Naive thymus-derived CD8-positive, alpha-beta T cell (primary cell): Measurements from ENCODE around the gene CMTR2. TPM values are rescaled to one million over a fixed set of nuclear protein-coding genes. Genes with fewer than 3 reads are reported as not detected.
"Not testable (repeated sequence)": the region's sequence is repeated elsewhere in the genome, so short reads cannot be mapped to it uniquely, and the experiment has no call there.

ENCODE experiments used
- ATAC-seq, 2 donors: fragments of 150-1000 bp; cut with Tn5 transposase in 1 of 2; sonication (Bioruptor Pico), chemical (Tn5 transposase) in 1 of 2; 1 replicate in 1 of 2; 2 replicates in 1 of 2; pipeline ENCODE4 v1.10.0; 2021; ENCODE audit warnings: mild to moderate bottlenecking in 2 of 2, moderate library complexity in 2 of 2
- POLR2A ChIA-PET: fragments of 350-600 bp; sonication (Branson Sonifier 250); formaldehyde crosslinking; loops from one replicate; lab custom pipeline; 2021; ENCODE audit warnings: antibody characterized with exemption; lab: Charles Lee
- DNase-seq, 10 donors: peaks; one replicate each; pipeline versions ENCODE4 v3.0.0 to v3.0.0-alpha.2; 2020 to 2022
- H3K27ac Mint-ChIP-seq, 10 donors: one replicate each; pipeline ENCODE4 v1.8.0; 2020 to 2022; ENCODE audit warnings: mild to moderate bottlenecking in 10 of 10, mixed read lengths in 10 of 10, moderate library complexity in 4 of 10, inconsistent platforms in 1 of 10
- H3K27me3 Mint-ChIP-seq, 5 donors: one replicate each; pipeline ENCODE4 v1.8.0; 2021 to 2022; ENCODE audit warnings: mixed read lengths in 5 of 5
- H3K36me3 Mint-ChIP-seq, 3 donors: one replicate each; pipeline ENCODE4 v1.8.0; 2020 to 2022; ENCODE audit warnings: mixed read lengths in 3 of 3, mild to moderate bottlenecking in 2 of 3, inconsistent platforms in 1 of 3
- H3K4me1 Mint-ChIP-seq, 4 donors: one replicate each; pipeline ENCODE4 v1.8.0; 2021 to 2022; ENCODE audit warnings: mixed read lengths in 4 of 4
- H3K4me3 Mint-ChIP-seq, 10 donors: one replicate each; pipeline ENCODE4 v1.8.0; 2020 to 2022; ENCODE audit warnings: mild to moderate bottlenecking in 10 of 10, mixed read lengths in 10 of 10, moderate library complexity in 6 of 10, inconsistent platforms in 1 of 10
- H3K9me3 Mint-ChIP-seq, 9 donors: one replicate each; pipeline ENCODE4 v1.8.0; 2020 to 2022; ENCODE audit warnings: mixed read lengths in 9 of 9, mild to moderate bottlenecking in 3 of 9, inconsistent platforms in 1 of 9, moderate library complexity in 1 of 9
- polyA plus RNA-seq, 3 donors: library from polyadenylated mRNA; unstranded; fragments of 300-500 nt; fragmentation: Illumina TruSeq; gene quantifications; one replicate each; pipeline ENCODE4 v1.2.3, GENCODE V29; 2021
- total RNA-seq, 8 experiments: library from RNA in 2 of 8; stranded (reverse) in 2 of 8; gene quantifications; one replicate each; pipeline ENCODE4 v1.2.3 and lab custom pipeline; 2021 to 2026

Gene CMTR2, protein sequence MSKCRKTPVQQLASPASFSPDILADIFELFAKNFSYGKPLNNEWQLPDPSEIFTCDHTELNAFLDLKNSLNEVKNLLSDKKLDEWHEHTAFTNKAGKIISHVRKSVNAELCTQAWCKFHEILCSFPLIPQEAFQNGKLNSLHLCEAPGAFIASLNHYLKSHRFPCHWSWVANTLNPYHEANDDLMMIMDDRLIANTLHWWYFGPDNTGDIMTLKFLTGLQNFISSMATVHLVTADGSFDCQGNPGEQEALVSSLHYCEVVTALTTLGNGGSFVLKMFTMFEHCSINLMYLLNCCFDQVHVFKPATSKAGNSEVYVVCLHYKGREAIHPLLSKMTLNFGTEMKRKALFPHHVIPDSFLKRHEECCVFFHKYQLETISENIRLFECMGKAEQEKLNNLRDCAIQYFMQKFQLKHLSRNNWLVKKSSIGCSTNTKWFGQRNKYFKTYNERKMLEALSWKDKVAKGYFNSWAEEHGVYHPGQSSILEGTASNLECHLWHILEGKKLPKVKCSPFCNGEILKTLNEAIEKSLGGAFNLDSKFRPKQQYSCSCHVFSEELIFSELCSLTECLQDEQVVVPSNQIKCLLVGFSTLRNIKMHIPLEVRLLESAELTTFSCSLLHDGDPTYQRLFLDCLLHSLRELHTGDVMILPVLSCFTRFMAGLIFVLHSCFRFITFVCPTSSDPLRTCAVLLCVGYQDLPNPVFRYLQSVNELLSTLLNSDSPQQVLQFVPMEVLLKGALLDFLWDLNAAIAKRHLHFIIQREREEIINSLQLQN
- 10 to 100 TPM; 25.2 to 25.6 TPM for total RNA-seq
- polyA plus RNA-seq, result 10 to 100 TPM; 16.6 to 24.1 (median 22.0) TPM
- 18.7 to 67.6 (median 57.4) reads per million in 6 experiments for total RNA-seq (lab: John Stamatoyannopoulos, UW)

DNA sequence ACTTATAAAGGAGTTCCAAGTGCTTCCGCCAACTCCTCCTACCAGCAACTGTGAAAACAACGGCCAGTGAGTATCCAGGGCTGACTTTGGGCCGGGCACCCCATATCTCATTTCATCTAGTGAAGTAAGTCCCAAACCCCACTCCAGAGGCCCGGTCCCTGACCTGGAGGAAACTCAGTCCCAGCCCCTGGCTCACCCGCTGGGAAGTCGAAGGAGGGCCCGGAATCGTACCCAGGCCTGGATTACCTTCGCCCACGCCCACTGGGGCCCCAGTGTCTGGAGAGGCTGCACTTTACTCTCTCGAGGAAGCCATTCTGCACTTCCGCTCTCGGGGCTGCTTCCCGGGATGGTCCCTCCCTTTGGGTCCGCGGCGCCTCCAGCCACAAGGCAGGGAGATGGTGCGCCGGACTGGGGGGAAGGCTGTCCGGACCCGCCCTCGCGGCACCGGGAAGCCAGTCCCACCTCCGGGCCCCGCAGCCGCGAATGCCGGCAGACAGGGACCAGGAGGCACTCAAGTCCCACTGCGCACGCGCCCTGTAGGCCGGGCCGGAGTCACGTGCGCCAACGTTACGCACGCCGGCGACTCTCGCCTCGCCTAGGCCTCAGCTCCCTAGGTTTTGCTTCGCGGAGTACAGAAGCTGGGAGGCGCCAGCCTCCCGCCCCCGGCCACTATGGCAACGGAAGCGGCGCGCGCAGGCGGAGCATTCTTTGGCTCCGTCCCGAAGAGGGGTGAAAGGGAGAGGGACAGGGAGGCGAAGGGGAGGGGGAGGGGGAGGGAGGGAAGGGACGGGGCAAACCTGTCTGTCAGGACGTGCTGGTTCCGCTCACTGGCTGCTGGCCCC, at the start of gene CMTR2:
TSS of gene CMTR2 (minus strand) at position 513 of the 842 bp plus-strand sequence. CDS start 3,482 bp downstream, outside the sequence.
- peaks cover 24 to 40% (median 35%) of the 10 kb centered on the region in 3 donors for H3K36me3 Mint-ChIP-seq
- peaks cover 8 to 30% (median 23%) of the 10 kb centered on the region in 4 donors for H3K4me1 Mint-ChIP-seq
- H3K9me3 Mint-ChIP-seq, result peaks cover 0 to 39% (median 18%) of the 10 kb centered on the region in 9 donors
- peak within 1 kb of the TSS; percentile 88 to 95 (median 94) for H3K27ac Mint-ChIP-seq
- DNase-seq (peak; percentile 75 to 91 (median 84)), ATAC-seq (peak; percentile 92 to 96)
- H3K27me3 Mint-ChIP-seq, result peaks cover 7 to 29% (median 16%) of the 10 kb centered on the region in 5 donors
- POLR2A ChIA-PET, result no interaction called here
- H3K4me3 Mint-ChIP-seq, result peak within 1 kb of the TSS; percentile 84 to 94 (median 90)

DNA sequence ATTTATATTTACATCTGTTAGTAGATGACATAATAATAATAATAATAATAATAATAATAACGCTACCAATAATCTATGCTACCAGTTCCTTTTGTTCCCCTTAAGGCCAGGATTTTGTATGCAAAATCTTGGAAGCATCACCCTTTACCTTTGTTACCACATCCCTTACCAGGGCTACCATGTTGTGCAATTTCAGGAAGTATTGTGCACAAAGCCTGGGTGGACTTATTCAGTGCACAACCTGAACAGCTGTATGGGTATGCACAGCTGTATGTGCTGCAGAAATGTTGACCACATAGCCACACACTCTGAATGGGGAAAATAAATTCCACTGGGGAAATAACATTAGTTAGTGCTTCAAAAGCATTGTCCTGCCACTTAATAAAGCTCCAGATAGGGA, 49.4 kb upstream of the CMTR2 start:
- POLR2A ChIA-PET, result no interaction called here
- no peaks in the 10 kb centered on the region for H3K4me1 Mint-ChIP-seq
- H3K4me3 Mint-ChIP-seq, result no peak overlapping the region
- ATAC-seq (no peak), DNase-seq (no peak)
- no peak overlapping the region for H3K27ac Mint-ChIP-seq
- peaks cover 0 to 9% (median 0%) of the 10 kb centered on the region in 3 donors for H3K36me3 Mint-ChIP-seq
- peaks cover 0 to 10% (median 3%) of the 10 kb centered on the region in 9 donors for H3K9me3 Mint-ChIP-seq
- peaks cover 17 to 50% (median 38%) of the 10 kb centered on the region in 5 donors for H3K27me3 Mint-ChIP-seq

DNA sequence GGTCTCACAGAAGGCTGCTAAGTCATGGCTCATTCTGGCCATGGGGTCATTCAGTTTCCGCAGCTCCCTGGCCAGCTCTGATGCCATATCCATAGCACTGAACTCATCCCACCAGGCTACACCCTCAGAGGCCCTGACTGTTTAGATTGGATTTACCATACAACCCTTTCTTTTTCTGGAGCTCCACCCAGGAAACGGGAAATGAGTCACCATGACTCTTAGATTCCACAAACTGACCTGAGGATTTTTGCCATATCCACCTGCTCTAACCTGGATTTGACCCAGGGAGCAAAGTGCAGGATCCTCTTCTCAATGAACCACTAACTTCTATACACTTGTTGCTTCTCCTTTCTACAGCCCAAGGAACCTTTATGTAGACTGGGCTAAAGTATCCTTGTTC, 49.0 kb upstream of the CMTR2 start:
- Mint-ChIP-seq H3K36me3 (peaks cover 0 to 9% (median 0%) of the 10 kb centered on the region in 3 donors), H3K27ac (no peak overlapping the region), H3K9me3 (peaks cover 0 to 10% (median 3%) of the 10 kb centered on the region in 9 donors), H3K4me1 (no peaks in the 10 kb centered on the region), H3K4me3 (no peak overlapping the region), H3K27me3 (peaks cover 17 to 47% (median 36%) of the 10 kb centered on the region in 5 donors)
- DNase-seq (no peak), ATAC-seq (no peak)
- POLR2A ChIA-PET, result no interaction called here

DNA sequence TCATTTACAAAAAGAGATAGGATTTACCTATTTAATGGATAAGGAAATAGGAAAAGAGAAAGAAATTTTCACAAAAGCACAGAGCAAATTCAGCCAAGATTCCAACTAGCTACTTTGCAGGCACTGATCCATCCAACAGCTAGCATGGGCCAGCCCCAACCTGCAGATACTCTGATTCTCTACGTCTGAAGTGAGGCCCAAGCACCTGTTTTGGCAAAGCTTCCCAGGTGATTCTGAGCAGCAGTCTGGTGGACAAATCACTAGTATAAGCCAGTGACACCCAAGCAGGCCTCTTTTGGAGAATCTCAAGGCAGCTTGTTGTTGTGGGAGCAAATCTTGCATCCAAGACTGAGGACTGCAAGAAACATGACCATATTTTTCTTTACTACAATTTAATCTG, 48.4 kb upstream of the CMTR2 start:
- H3K27me3 Mint-ChIP-seq, result peaks cover 17 to 49% (median 36%) of the 10 kb centered on the region in 5 donors
- ATAC-seq, result no peak
- peaks cover 0 to 10% (median 3%) of the 10 kb centered on the region in 9 donors for H3K9me3 Mint-ChIP-seq
- no peaks in the 10 kb centered on the region for H3K4me1 Mint-ChIP-seq
- H3K36me3 Mint-ChIP-seq, result peaks cover 0 to 9% (median 0%) of the 10 kb centered on the region in 3 donors
- no peak overlapping the region for H3K4me3 Mint-ChIP-seq
- H3K27ac Mint-ChIP-seq, result no peak overlapping the region
- DNase-seq, result no peak
- POLR2A ChIA-PET, result no interaction called here

- Mint-ChIP-seq H3K27me3 (peaks cover 10 to 29% (median 23%) of the 10 kb centered on the region in 5 donors), H3K4me3 (no peak overlapping the region), H3K4me1 (no peaks in the 10 kb centered on the region), H3K27ac (no peak overlapping the region), H3K9me3 (peaks cover 0 to 11% (median 3%) of the 10 kb centered on the region in 9 donors), H3K36me3 (no peaks in the 10 kb centered on the region)
- POLR2A ChIA-PET, result no interaction called here
- DNase-seq (no peak), ATAC-seq (no peak)
Observed at GRCh38 chr16:71328151-71328550, 38.9 kb upstream of the CMTR2 start.

GRCh38 chr16:71327720-71328119, 38.5 kb upstream of the CMTR2 start:
- no peak for ATAC-seq
- no peaks in the 10 kb centered on the region for H3K4me1 Mint-ChIP-seq
- H3K4me3 Mint-ChIP-seq, result no peak overlapping the region
- peaks cover 10 to 28% (median 23%) of the 10 kb centered on the region in 5 donors for H3K27me3 Mint-ChIP-seq
- POLR2A ChIA-PET, result no interaction called here
- DNase-seq, result no peak
- H3K9me3 Mint-ChIP-seq, result peaks cover 0 to 11% (median 3%) of the 10 kb centered on the region in 9 donors
- H3K27ac Mint-ChIP-seq, result no peak overlapping the region
- H3K36me3 Mint-ChIP-seq, result no peaks in the 10 kb centered on the region

DNA sequence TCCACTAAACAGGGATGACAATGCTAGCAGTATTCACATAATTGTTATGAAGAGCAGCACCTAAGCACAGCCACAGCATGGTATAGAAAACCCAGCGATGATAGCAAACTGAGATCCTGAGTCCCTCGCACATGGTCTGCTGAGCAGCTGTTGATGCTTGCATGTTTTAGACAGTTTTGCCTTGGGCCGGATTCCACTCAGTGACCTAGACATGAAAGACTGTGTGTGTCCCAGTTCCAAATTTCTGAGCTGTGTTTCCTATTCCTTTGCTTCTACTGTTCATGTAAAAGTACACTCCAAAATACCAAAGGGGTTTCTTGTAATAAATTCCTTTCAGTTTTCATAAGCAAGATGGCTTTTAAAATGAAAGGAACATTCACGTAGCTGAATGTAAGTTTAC, 30.8 kb upstream of the CMTR2 start:
- DNase-seq, result no peak
- POLR2A ChIA-PET, result no interaction called here
- H3K27ac Mint-ChIP-seq, result no peak overlapping the region
- no peaks in the 10 kb centered on the region for H3K4me1 Mint-ChIP-seq
- ATAC-seq, result no peak
- no peak overlapping the region for H3K4me3 Mint-ChIP-seq
- H3K36me3 Mint-ChIP-seq, result no peaks in the 10 kb centered on the region
- H3K9me3 Mint-ChIP-seq, result no peaks in the 10 kb centered on the region
- peaks cover 13 to 62% (median 31%) of the 10 kb centered on the region in 5 donors for H3K27me3 Mint-ChIP-seq

DNA sequence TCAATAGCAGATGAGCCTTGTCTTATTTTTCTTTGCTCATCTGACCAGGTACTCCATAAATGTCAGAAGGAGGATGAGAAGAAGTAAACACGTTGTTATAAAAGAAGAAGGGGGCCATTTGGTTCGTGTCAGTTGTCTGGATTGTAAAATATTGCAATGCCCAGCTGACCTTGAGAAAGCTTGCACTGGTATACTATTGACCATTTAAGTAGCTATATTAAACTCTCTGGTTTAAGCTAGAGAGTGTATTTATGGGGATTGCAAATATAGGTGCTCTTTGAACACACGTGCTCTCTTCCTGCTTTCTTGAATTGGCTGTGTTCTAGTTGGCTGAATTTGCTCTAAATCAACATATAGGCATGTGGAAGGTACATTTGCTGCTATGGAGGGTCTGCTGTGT, 26.1 kb upstream of the CMTR2 start:
- H3K4me3 Mint-ChIP-seq, result no peak overlapping the region
- DNase-seq (no peak), ATAC-seq (no peak)
- no peak overlapping the region for H3K27ac Mint-ChIP-seq
- POLR2A ChIA-PET, result no interaction called here
- no peaks in the 10 kb centered on the region for H3K36me3 Mint-ChIP-seq
- H3K27me3 Mint-ChIP-seq, result peaks cover 24 to 77% (median 41%) of the 10 kb centered on the region in 5 donors
- H3K4me1 Mint-ChIP-seq, result peaks cover 0 to 7% (median 0%) of the 10 kb centered on the region in 4 donors
- no peaks in the 10 kb centered on the region for H3K9me3 Mint-ChIP-seq

DNA sequence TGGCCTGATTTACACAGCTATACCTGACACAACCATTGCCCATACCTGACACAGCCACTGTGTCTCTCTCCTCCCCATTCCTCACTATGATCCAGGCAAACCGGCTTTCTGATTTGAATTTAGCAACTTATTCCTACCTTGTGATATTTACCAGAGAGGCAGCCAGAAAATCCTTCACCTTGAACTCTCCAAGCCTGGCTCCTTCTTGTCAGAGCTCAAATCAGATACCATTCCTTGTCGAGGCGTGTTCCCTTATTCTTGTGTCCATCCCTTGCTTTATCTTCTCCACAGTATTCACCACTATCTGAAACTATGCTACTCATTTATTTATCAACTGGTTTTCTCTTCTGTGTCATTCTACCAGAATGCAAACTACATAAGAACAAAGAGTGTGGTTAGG, 24.4 kb upstream of the CMTR2 start:
- H3K4me1 Mint-ChIP-seq, POLR2A ChIA-PET, H3K9me3 Mint-ChIP-seq, ATAC-seq, DNase-seq, H3K27ac Mint-ChIP-seq, H3K4me3 Mint-ChIP-seq, H3K36me3 Mint-ChIP-seq: not testable (repeated sequence)
- H3K27me3 Mint-ChIP-seq, result peaks cover 24 to 82% (median 45%) of the 10 kb centered on the region in 5 donors

- DNase-seq (peak in 5 of 10 donors; percentile 6 to 36 (median 14)), ATAC-seq (no peak)
- H3K4me3 Mint-ChIP-seq, result no peak overlapping the region
- POLR2A ChIA-PET, result no interaction called here
- peaks cover 0 to 7% (median 0%) of the 10 kb centered on the region in 4 donors for H3K4me1 Mint-ChIP-seq
- no peaks in the 10 kb centered on the region for H3K9me3 Mint-ChIP-seq
- H3K27me3 Mint-ChIP-seq, result peaks cover 34 to 89% (median 41%) of the 10 kb centered on the region in 5 donors
- H3K36me3 Mint-ChIP-seq, result no peaks in the 10 kb centered on the region
- no peak overlapping the region for H3K27ac Mint-ChIP-seq
Observed at GRCh38 chr16:71311553-71312158, 22.5 kb upstream of the CMTR2 start.

GRCh38 chr16:71303938-71304337, 14.7 kb upstream of the CMTR2 start:
- DNase-seq, result no peak
- POLR2A ChIA-PET, result no interaction called here
- H3K9me3 Mint-ChIP-seq, result peaks cover 0 to 13% (median 4%) of the 10 kb centered on the region in 9 donors

GRCh38 chr16:71297341-71297634, 8.1 kb upstream of the CMTR2 start:
- DNase-seq (no peak), ATAC-seq (no peak)
- Mint-ChIP-seq H3K4me1 (peaks cover 0 to 1% (median 0%) of the 10 kb centered on the region in 4 donors), H3K4me3 (no peak overlapping the region), H3K9me3 (peaks cover 0 to 21% (median 2%) of the 10 kb centered on the region in 9 donors), H3K27ac (no peak overlapping the region), H3K36me3 (peaks cover 0 to 12% (median 0%) of the 10 kb centered on the region in 3 donors), H3K27me3 (peaks cover 23 to 67% (median 44%) of the 10 kb centered on the region in 5 donors)
- POLR2A ChIA-PET, result no interaction called here

More at GRCh38 chr16:71303938-71304337, 14.7 kb upstream of the CMTR2 start:
- Mint-ChIP-seq H3K36me3 (peaks cover 0 to 11% (median 2%) of the 10 kb centered on the region in 3 donors), H3K27ac (no peak overlapping the region), H3K4me1 (peaks cover 0 to 1% (median 0%) of the 10 kb centered on the region in 4 donors), H3K27me3 (peaks cover 25 to 67% (median 36%) of the 10 kb centered on the region in 5 donors), H3K4me3 (no peak overlapping the region)
- ATAC-seq, result no peak
